GM13977 (cell line): ENCODE results near the gene UBE3C.

ENCODE experiments used
- DNase-seq: peaks from one replicate; pipeline ENCODE4 v3.0.0; 2012; ENCODE audit warnings: low spot score
- in situ Hi-C: fragments of 300-500 bp; cut with MboI; formaldehyde crosslinking; loops from one replicate; pipeline ENCODE4 v1.12.0; 2022; ENCODE audit warnings: low sequenced_read_pairs, low pct_unique_long_range_greater_than_20kb, mixed read lengths, inconsistent platforms; ENCODE audit not compliant: unreplicated experiment
- TF ChIP-seq, protein P1 (sequence below): IDR thresholded peaks from 2 replicates; pipeline ENCODE4 v1.5.1; 2012; ENCODE audit warnings: mild to moderate bottlenecking, control low read depth; ENCODE audit not compliant: insufficient read depth; ENCODE audit errors: extremely low read depth, missing control alignments

Gene UBE3C

DNA sequence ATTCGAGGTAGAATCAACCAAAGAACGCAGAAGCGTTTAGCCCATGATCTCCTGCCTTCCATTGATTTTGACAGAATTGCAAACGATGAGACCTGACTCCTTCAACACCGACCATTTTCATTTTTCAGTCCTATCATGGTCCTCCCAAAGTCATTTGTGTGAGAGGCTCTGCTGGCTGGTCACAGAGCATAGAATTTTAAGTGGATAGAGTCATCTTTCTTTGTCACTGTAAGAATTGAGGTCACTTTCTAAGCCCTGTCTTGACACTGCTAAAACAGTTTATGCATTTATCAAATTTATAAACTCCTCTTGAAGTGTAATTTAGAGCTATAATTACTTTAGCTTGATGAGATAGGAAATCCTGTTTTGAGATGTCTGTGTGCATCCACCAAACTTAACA is 72.0 kb downstream of the UBE3C start:
- TF ChIP-seq, protein P1, sequence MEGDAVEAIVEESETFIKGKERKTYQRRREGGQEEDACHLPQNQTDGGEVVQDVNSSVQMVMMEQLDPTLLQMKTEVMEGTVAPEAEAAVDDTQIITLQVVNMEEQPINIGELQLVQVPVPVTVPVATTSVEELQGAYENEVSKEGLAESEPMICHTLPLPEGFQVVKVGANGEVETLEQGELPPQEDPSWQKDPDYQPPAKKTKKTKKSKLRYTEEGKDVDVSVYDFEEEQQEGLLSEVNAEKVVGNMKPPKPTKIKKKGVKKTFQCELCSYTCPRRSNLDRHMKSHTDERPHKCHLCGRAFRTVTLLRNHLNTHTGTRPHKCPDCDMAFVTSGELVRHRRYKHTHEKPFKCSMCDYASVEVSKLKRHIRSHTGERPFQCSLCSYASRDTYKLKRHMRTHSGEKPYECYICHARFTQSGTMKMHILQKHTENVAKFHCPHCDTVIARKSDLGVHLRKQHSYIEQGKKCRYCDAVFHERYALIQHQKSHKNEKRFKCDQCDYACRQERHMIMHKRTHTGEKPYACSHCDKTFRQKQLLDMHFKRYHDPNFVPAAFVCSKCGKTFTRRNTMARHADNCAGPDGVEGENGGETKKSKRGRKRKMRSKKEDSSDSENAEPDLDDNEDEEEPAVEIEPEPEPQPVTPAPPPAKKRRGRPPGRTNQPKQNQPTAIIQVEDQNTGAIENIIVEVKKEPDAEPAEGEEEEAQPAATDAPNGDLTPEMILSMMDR = no peak
- in situ Hi-C loops = no loop called here
- DNase-seq = no peak

DNA sequence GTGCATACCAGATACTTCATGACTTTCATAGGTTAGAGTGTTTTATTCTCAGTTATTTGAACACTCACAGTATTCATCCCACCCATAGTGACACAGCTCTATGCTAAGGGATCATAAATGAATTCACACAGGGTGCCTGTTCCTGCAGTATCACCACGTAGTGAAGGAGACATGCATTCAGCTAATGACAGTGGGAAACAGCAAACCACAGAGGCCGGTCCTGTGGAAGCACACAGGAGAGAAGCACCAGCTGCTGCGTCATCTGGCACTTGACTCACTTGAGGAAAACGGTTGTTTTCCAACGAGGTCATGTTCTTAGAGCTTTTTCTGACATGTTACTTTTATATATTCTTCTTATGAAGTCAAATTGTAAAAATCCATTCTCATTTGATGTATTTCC is 73.0 kb downstream of the UBE3C start:
- in situ Hi-C loops = no loop called here
- TF ChIP-seq, protein P1 = no peak
- DNase-seq = no peak

DNA sequence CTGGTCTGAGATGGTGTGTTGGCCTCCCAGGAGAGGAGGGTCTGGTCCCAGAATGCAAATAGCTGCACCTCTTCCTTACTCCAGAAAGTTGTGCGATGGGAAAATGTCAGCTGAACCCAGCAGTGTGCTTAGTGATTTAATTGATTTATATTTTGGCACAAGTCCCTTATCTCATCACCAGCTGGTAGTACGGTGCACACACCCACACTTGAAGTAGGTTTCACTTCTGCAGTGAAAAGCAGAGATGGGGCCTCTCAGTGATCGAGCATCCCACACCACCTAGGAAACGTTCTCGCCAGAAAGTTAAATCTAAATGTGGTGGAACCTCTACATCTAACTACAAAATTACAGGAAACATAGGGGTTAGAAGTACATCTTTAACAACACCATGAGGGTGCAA is 80.4 kb downstream of the UBE3C start:
- TF ChIP-seq, protein P1 = no peak
- in situ Hi-C loops = no loop called here
- peak; percentile 52 for DNase-seq

DNA sequence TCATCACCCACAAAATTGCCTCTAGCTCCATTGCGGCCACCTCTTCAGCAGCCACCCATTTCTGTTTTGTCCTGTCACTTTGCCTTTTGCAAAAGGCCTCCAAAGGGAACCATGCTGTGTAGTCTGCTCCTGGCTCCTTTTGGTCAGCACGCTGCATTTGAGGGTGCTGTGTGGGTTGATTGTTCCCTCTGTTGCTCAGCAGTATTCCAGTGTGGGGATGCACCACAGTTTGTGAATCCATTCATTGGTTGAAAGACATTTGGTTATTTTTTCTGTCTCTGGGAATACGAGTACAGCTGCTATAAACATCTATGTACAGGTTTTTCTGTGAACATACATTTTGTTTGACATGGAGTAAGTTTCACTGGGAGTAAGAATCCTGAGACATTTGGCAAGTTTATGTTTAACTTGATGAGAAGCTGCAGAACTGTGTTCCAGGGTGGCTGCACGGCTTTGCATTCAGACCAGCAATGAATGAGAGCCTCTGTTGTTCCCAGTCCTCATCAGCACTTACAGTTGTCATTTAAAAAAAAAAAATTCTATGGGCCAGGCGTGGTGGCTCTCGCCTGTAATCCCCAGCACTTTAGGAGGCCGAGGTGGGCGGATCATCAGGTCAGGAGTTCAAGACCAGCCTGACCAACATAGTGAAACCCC is 82.3 kb downstream of the UBE3C start:
- in situ Hi-C loops = no loop called here
- TF ChIP-seq, protein P1 = no peak
- DNase-seq = no peak

DNA sequence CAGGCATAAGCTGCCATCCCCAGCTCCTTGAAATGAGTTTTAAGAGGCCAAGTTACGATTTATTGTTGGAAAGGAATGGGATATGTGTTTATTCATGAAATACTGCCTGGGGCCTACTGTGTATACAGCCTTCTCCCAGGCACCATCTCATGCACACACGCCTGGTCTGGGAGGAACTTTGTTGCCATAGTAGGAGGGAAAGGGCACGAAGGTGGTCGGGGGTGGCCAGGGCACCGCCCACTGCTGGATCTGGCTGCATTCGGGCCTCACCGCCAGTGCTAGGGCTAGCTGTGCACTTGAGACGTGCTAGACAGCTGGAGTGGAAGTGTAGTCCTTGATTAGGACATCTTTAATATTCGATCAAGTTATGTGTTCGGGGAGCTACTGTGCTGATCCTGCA is 84.0 kb downstream of the UBE3C start:
- in situ Hi-C loops = no loop called here
- DNase-seq = no peak
- TF ChIP-seq, protein P1 = no peak

GRCh38 chr7:157224627-157225026 is 85.9 kb downstream of the UBE3C start:
- DNase-seq = no peak
- TF ChIP-seq, protein P1 = peak; percentile 12
- in situ Hi-C loops = no loop called here
